Spleen (tissue), 11 donors: Measurements from ENCODE around the gene IGF2R. TPM values are rescaled to one million over a fixed set of nuclear protein-coding genes. Genes with fewer than 3 reads are reported as not detected.

Experiments used
- DNase-seq: peaks from one replicate; pipeline ENCODE4 v3.0.0-alpha.2; 2020
- H3K27ac ChIP-seq, 8 donors: fragments of 200-600 bp; sonication (generic) in 7 of 8; 1 replicate in 4 of 8; 2 replicates in 4 of 8; pipeline versions ENCODE4 v1.5.0 to v1.8.0; 2016 to 2021; ENCODE audit warnings: inconsistent platforms in 4 of 8, mild to moderate bottlenecking in 4 of 8, moderate library complexity in 1 of 8
- H3K27me3 ChIP-seq, 7 donors: fragments of 200-600 bp; sonication (generic) in 6 of 7; replicated peaks in 1 of 7; 1 replicate in 4 of 7; 2 replicates in 3 of 7; pipeline versions ENCODE4 v1.5.0 to v1.8.0; 2016 to 2021; ENCODE audit warnings: inconsistent platforms in 3 of 7, mild to moderate bottlenecking in 1 of 7
- H3K36me3 ChIP-seq, 6 donors: fragments of 200-600 bp; sonication (generic) in 5 of 6; 1 replicate in 4 of 6; 2 replicates in 2 of 6; pipeline versions ENCODE4 v1.5.0 to v1.8.0; 2016 to 2021; ENCODE audit warnings: inconsistent platforms in 2 of 6
- H3K4me1 ChIP-seq, 6 donors: fragments of 200-600 bp; sonication (generic) in 5 of 6; 1 replicate in 3 of 6; 2 replicates in 3 of 6; pipeline versions ENCODE4 v1.5.0 to v1.8.0; 2016 to 2021; ENCODE audit warnings: inconsistent platforms in 3 of 6
- H3K4me3 ChIP-seq, 8 donors: fragments of 200-600 bp; sonication (generic) in 7 of 8; 1 replicate in 4 of 8; 2 replicates in 4 of 8; pipeline versions ENCODE4 v1.5.0 to v1.8.0; 2016 to 2021; ENCODE audit warnings: inconsistent platforms in 4 of 8, mild to moderate bottlenecking in 4 of 8, moderate library complexity in 2 of 8
- H3K9me3 ChIP-seq, 8 donors: fragments of 200-600 bp; sonication (generic) in 7 of 8; 1 replicate in 4 of 8; 2 replicates in 4 of 8; pipeline versions ENCODE4 v1.5.0 to v1.8.0; 2016 to 2021; ENCODE audit warnings: inconsistent platforms in 4 of 8
- CTCF ChIP-seq, 11 experiments: fragments of 200-600 bp in 7 of 11; fragments of 450-650 bp in 4 of 11; sonication (generic) in 4 of 11; IDR thresholded peaks in 8 of 11; conservative IDR thresholded peaks in 3 of 11; 1 replicate in 7 of 11; 2 replicates in 4 of 11; pipeline versions ENCODE4 v1.4.0 to v1.8.0; 2016 to 2021; ENCODE audit warnings: antibody characterized with exemption in 11 of 11, inconsistent platforms in 4 of 11, mild to moderate bottlenecking in 1 of 11
- POLR2A ChIP-seq, 3 donors: fragments of 450-650 bp; IDR thresholded peaks; one replicate each; pipeline ENCODE4 v1.5.1; 2017; ENCODE audit warnings: antibody characterized with exemption in 3 of 3, mild to moderate bottlenecking in 1 of 3
- POLR2AphosphoS5 ChIP-seq, 3 donors: sonication (generic); formaldehyde crosslinking; IDR thresholded peaks; one replicate each; pipeline ENCODE4 v1.5.1; 2017; ENCODE audit warnings: antibody characterized with exemption in 3 of 3
- WGBS, 5 donors: extraction: QIAGEN DNeasy Blood & Tissue Kit in 3 of 5; methylation state at CpG; one replicate each; pipeline versions ENCODE4 v1.1.5 to v1.1.7; 2013 to 2018; 5-methylcytosine and 5-hydroxymethylcytosine counted together
- intact Hi-C: fragments of 100-400 bp; cut with DNase I; formaldehyde crosslinking; loops from one replicate; pipeline ENCODE4 v1.15.0; 2023; ENCODE audit warnings: low total_unique reads
- polyA plus RNA-seq, 3 donors: library from polyadenylated mRNA; stranded (reverse); fragments of 200-250 nt; gene quantifications; one replicate each; pipeline ENCODE4 v1.2.1, GENCODE V29; 2013
- total RNA-seq, 7 donors: library from RNA; depleted of rRNA in 3 of 7; stranded (reverse); fragments of >200 nt in 3 of 7; fragmentation: NEBNext Ultra II Directional in 4 of 7; extraction: Animal tissue kit (Norgen Biotek cat#: 25700) in 4 of 7; gene quantifications; one replicate each; pipeline versions ENCODE4 v1.1.0 to v1.2.1, GENCODE V29; 2016 to 2021
- donor health status: healthy with polysubstance abuse.
- donor health status: DM: no; HTN: no; CAD: no; lungs with moderate emphysema.
- donor health status: DM: no; HTN: no; CAD: no.
- donor health status: Bipolar disorder and iron deficiency.
- donor health status: healthy.
- donor health status: DM: no; HTN: no; CAD: no.
- donor health status: DM: yes; HTN: yes; CAD: no.

IGF2R gene
- total and polyA plus RNA-seq, 10 donors, result 6.9 to 193 (median 159) TPM

GRCh38 chr6:160002882-160003281, 34.0 kb downstream of the IGF2R start:
- Histone ChIP-seq H3K9me3 (peaks cover 0 to 6% (median 0%) of the 10 kb centered on the region in 8 donors), H3K36me3 (peaks cover 0 to 36% (median 6%) of the 10 kb centered on the region in 6 donors), H3K4me1 (peaks cover 9 to 58% (median 43%) of the 10 kb centered on the region in 6 donors), H3K27ac (peak overlapping the region in 4 of 8 donors; percentile 54 to 77 (median 71)), H3K4me3 (no peak overlapping the region), H3K27me3 (no peaks in the 10 kb centered on the region)
- 58 to 85% (median 70%) methylated on average over 2 of the region's 2 CpGs for WGBS, 5 donors
- TF ChIP-seq POLR2AphosphoS5 (IDR thresholded peaks at IDR 0.05) (no peak), POLR2A (IDR thresholded peaks at IDR 0.05) (no peak), CTCF (IDR thresholded peaks at IDR 0.05 in 8 of 11, conservative IDR thresholded peaks at IDR 0.05 in 3 of 11) (no peak)
- DNase-seq, result no peak
- intact Hi-C loops, result no loop called here

- no peak for TF ChIP-seq POLR2A (IDR thresholded peaks at IDR 0.05)
- TF ChIP-seq CTCF (IDR thresholded peaks at IDR 0.05 in 8 of 11, conservative IDR thresholded peaks at IDR 0.05 in 3 of 11), result no peak
- TF ChIP-seq POLR2AphosphoS5 (IDR thresholded peaks at IDR 0.05), result peak in 1 of 3 donors; percentile 41
- 66 to 84% (median 73%) methylated on average over 6 to 8 of the region's 8 CpGs for WGBS, 5 donors
- Histone ChIP-seq H3K4me3 (no peak overlapping the region), H3K36me3 (peaks cover 0 to 32% (median 4%) of the 10 kb centered on the region in 6 donors), H3K27me3 (no peaks in the 10 kb centered on the region), H3K4me1 (peaks cover 9 to 62% (median 45%) of the 10 kb centered on the region in 6 donors), H3K27ac (peak overlapping the region in 6 of 8 donors; percentile 9 to 77 (median 62)), H3K9me3 (peaks cover 0 to 6% (median 0%) of the 10 kb centered on the region in 8 donors)
- intact Hi-C loops, result no loop called here
- no peak for DNase-seq
Measured at GRCh38 chr6:160004018-160004417, 35.1 kb downstream of the IGF2R start.

- H3K4me3 ChIP-seq, result no peak overlapping the region
- peak overlapping the region in 6 of 8 donors; percentile 9 to 77 (median 62) for H3K27ac ChIP-seq
- H3K36me3 ChIP-seq, result peaks cover 0 to 32% (median 5%) of the 10 kb centered on the region in 6 donors
- H3K9me3 ChIP-seq, result peaks cover 0 to 6% (median 0%) of the 10 kb centered on the region in 8 donors
- intact Hi-C loops, result no loop called here
- H3K4me1 ChIP-seq, result peaks cover 9 to 68% (median 44%) of the 10 kb centered on the region in 6 donors
- DNase-seq, result no peak
- 94 to 99% (median 95%) methylated on average over 17 to 21 of the region's 21 CpGs for WGBS, 5 donors
- TF ChIP-seq POLR2AphosphoS5 (IDR thresholded peaks at IDR 0.05) (peak in 2 of 3 donors; percentile 40 to 42), CTCF (IDR thresholded peaks at IDR 0.05 in 8 of 11, conservative IDR thresholded peaks at IDR 0.05 in 3 of 11) (no peak)
- H3K27me3 ChIP-seq, result no peaks in the 10 kb centered on the region
Measured at GRCh38 chr6:160004419-160005175, 35.7 kb downstream of the IGF2R start.

GRCh38 chr6:160005211-160005610, 36.3 kb downstream of the IGF2R start:
- no peaks in the 10 kb centered on the region for H3K27me3 ChIP-seq
- peak in 1 of 3 donors; percentile 49 for TF ChIP-seq POLR2AphosphoS5 (IDR thresholded peaks at IDR 0.05)
- no peak for TF ChIP-seq CTCF (IDR thresholded peaks at IDR 0.05 in 8 of 11, conservative IDR thresholded peaks at IDR 0.05 in 3 of 11)
- DNase-seq, result no peak
- H3K9me3 ChIP-seq, result peaks cover 0 to 6% (median 0%) of the 10 kb centered on the region in 8 donors
- 73 to 84% (median 81%) methylated on average over 30 to 31 of the region's 31 CpGs for WGBS, 5 donors
- peaks cover 9 to 71% (median 46%) of the 10 kb centered on the region in 6 donors for H3K4me1 ChIP-seq
- H3K36me3 ChIP-seq, result peaks cover 0 to 32% (median 7%) of the 10 kb centered on the region in 6 donors
- H3K27ac ChIP-seq, result peak overlapping the region in 3 of 8 donors; percentile 54 to 77 (median 69)
- intact Hi-C loops, result no loop called here
- H3K4me3 ChIP-seq, result no peak overlapping the region
